ENCODE measurements around the gene CXCL1.

The CXCL1 gene

GRCh38 chr4:73852771-73853170 is 16.4 kb upstream of the CXCL1 start:
- DNase-seq (ENCODE audit: low read depth): no peak

GRCh38 chr4:73853246-73853704 is 15.9 kb upstream of the CXCL1 start, which contains the start of gene PF4V1:
Gene PF4V1, plus strand, starts transcription at chr4:73853296. Its CDS starts 67 bp downstream, at chr4:73853363.
- DNase-seq (ENCODE audit: low read depth): no peak

GRCh38 chr4:73853718-73854473 is 15.3 kb upstream of the CXCL1 start:
- no peak for DNase-seq (ENCODE audit: low read depth)

- no peak for DNase-seq (ENCODE audit: low read depth)
Measured at GRCh38 chr4:73855406-73855805, 13.8 kb upstream of the CXCL1 start.

- DNase-seq (ENCODE audit: low read depth): no peak
Measured at GRCh38 chr4:73856518-73856917, 12.7 kb upstream of the CXCL1 start.

- DNase-seq (ENCODE audit: low read depth): no peak
Measured at GRCh38 chr4:73859614-73860088, 9.5 kb upstream of the CXCL1 start.

GRCh38 chr4:73860181-73860580 is 9.0 kb upstream of the CXCL1 start:
- no peak for DNase-seq (ENCODE audit: low read depth)

GRCh38 chr4:73860917-73861316 is 8.3 kb upstream of the CXCL1 start:
- DNase-seq (ENCODE audit: low read depth): no peak

- no peak for DNase-seq (ENCODE audit: low read depth)
Measured at GRCh38 chr4:73862322-73862721, 6.9 kb upstream of the CXCL1 start.

- no peak for DNase-seq (ENCODE audit: low read depth)
Measured at GRCh38 chr4:73864365-73864764, 4.8 kb upstream of the CXCL1 start.

GRCh38 chr4:73864961-73865360 is 4.2 kb upstream of the CXCL1 start:
- no peak for DNase-seq (ENCODE audit: low read depth)

GRCh38 chr4:73865431-73866096 is 3.6 kb upstream of the CXCL1 start:
- no peak for DNase-seq (ENCODE audit: low read depth)

GRCh38 chr4:73866246-73866645 is 2.9 kb upstream of the CXCL1 start:
- DNase-seq (ENCODE audit: low read depth): no peak

GRCh38 chr4:73867783-73868182 is 1.4 kb upstream of the CXCL1 start:
- DNase-seq (ENCODE audit: low read depth): no peak

GRCh38 chr4:73868206-73869129 is 725 bp upstream of the CXCL1 start:
- no peak for DNase-seq (ENCODE audit: low read depth)

GRCh38 chr4:73870260-73870659 is 1.1 kb downstream of the CXCL1 start:
- no peak for DNase-seq (ENCODE audit: low read depth)

- DNase-seq (ENCODE audit: low read depth): no peak
Measured at GRCh38 chr4:73870768-73871167, 1.6 kb downstream of the CXCL1 start.

GRCh38 chr4:73871511-73872310 is 2.5 kb downstream of the CXCL1 start:
- no peak for DNase-seq (ENCODE audit: low read depth)

- DNase-seq (ENCODE audit: low read depth): no peak
Measured at GRCh38 chr4:73872316-73873108, 3.3 kb downstream of the CXCL1 start.

GRCh38 chr4:73874386-73874785 is 5.2 kb downstream of the CXCL1 start:
- no peak for DNase-seq (ENCODE audit: low read depth)

- no peak for DNase-seq (ENCODE audit: low read depth)
Measured at GRCh38 chr4:73875401-73875800, 6.2 kb downstream of the CXCL1 start.
